CD4-positive, alpha-beta T cell (primary cell): ENCODE data around the gene UNC119. TPM values are rescaled to one million over a fixed set of nuclear protein-coding genes. Genes with fewer than 3 reads are reported as not detected.

Source experiments
- ATAC-seq: fragments of 200-7000 bp; cut with Tn5 transposase; one replicate; pipeline ENCODE4 v1.10.0; 2022; ENCODE audit warnings: mild to moderate bottlenecking; ENCODE audit not compliant: poor library complexity
- CTCF ChIA-PET: fragments of 350-600 bp; sonication (Branson Sonifier 250); formaldehyde crosslinking; loops from one replicate; lab custom pipeline; 2021; ENCODE audit warnings: antibody characterized with exemption, inconsistent platforms; lab: Charles Lee
- POLR2A ChIA-PET: fragments of 350-600 bp; sonication (Branson Sonifier 250); formaldehyde crosslinking; loops from one replicate; lab custom pipeline; 2021; ENCODE audit warnings: antibody characterized with exemption, inconsistent platforms; lab: Charles Lee
- DNase-seq, 14 experiments: peaks; one replicate each; pipeline ENCODE4 v3.0.0-alpha.2; 2013 to 2020; ENCODE audit warnings: mixed read lengths in 2 of 14
- H3K27ac ChIP-seq, 2 donors: one replicate each; pipeline versions ENCODE4 v1.5.1 to v1.7.0; 2013; ENCODE audit warnings: low read length in 2 of 2, low read depth in 1 of 2, mild to moderate bottlenecking in 1 of 2
- H3K27me3 ChIP-seq, 2 experiments: 1 replicate in 1 of 2; 2 replicates in 1 of 2; pipeline versions ENCODE4 v1.6.1 to v1.7.0; 2013; ENCODE audit warnings: low read length in 2 of 2, control low read depth in 1 of 2, mild to moderate bottlenecking in 1 of 2, moderate library complexity in 1 of 2; ENCODE audit not compliant: insufficient read depth in 2 of 2, control insufficient read depth in 1 of 2
- H3K36me3 ChIP-seq: one replicate; pipeline ENCODE4 v1.6.1; 2013; ENCODE audit warnings: low read length, control low read depth; ENCODE audit not compliant: insufficient read depth
- H3K4me1 ChIP-seq: one replicate; pipeline ENCODE4 v1.6.1; 2013; ENCODE audit warnings: low read length, control low read depth; ENCODE audit not compliant: insufficient read depth
- H3K4me3 ChIP-seq: one replicate; pipeline ENCODE4 v1.5.1; 2013; ENCODE audit warnings: mild to moderate bottlenecking, low read length, moderate library complexity
- H3K9me3 ChIP-seq, 2 experiments: 1 replicate in 1 of 2; 2 replicates in 1 of 2; pipeline versions ENCODE4 v1.6.1 to v1.7.0; 2013; ENCODE audit warnings: low read length in 2 of 2, mild to moderate bottlenecking in 2 of 2, control low read depth in 1 of 2, moderate library complexity in 1 of 2; ENCODE audit not compliant: control insufficient read depth in 1 of 2, insufficient read depth in 1 of 2
- H3K27ac Mint-ChIP-seq: one replicate; pipeline ENCODE4 v1.8.0; 2020; ENCODE audit warnings: mixed read lengths
- H3K27me3 Mint-ChIP-seq: one replicate; pipeline ENCODE4 v1.8.0; 2021; ENCODE audit warnings: mixed read lengths
- H3K36me3 Mint-ChIP-seq: one replicate; pipeline ENCODE4 v1.8.0; 2021; ENCODE audit warnings: low read depth, mixed read lengths
- H3K4me1 Mint-ChIP-seq: one replicate; pipeline ENCODE4 v1.8.0; 2021; ENCODE audit warnings: low read depth, mixed read lengths
- H3K4me3 Mint-ChIP-seq: one replicate; pipeline ENCODE4 v1.8.0; 2020; ENCODE audit warnings: mild to moderate bottlenecking, mixed read lengths
- H3K9me3 Mint-ChIP-seq: one replicate; pipeline ENCODE4 v1.8.0; 2020; ENCODE audit warnings: mixed read lengths
- intact Hi-C, 2 experiments: fragments of 100-400 bp; cut with DNase I in 1 of 2; cut with micrococcal nuclease in 1 of 2; formaldehyde crosslinking; loops; one replicate each; pipeline versions ENCODE4 v1.15.1 to v1.9.0; 2023 to 2025; cut with DNase I, micrococcal nuclease
- total RNA-seq, 174 experiments: library from RNA in 2 of 174; stranded (reverse) in 2 of 174; gene quantifications; one replicate each; pipeline ENCODE4 v1.2.3 and lab custom pipeline; 2021 to 2026
- TF ChIP-seq, protein P1 (sequence below): fragments of 200-600 bp; IDR thresholded peaks from one replicate; pipeline ENCODE4 v1.8.0; 2022; ENCODE audit warnings: antibody characterized with exemption, mild to moderate bottlenecking

Gene UNC119
- total RNA-seq, 2 experiments from 2014 or later, result 77.1 to 83.9 TPM

GRCh38 chr17:28536532-28537218 is 15.7 kb downstream of the UNC119 start:
- no peaks in the 10 kb centered on the region for H3K9me3 ChIP-seq
- H3K36me3 Mint-ChIP-seq, result no peaks in the 10 kb centered on the region
- no peak overlapping the region for H3K27ac Mint-ChIP-seq
- no peaks in the 10 kb centered on the region for H3K4me1 ChIP-seq
- CTCF ChIA-PET, result no interaction called here
- POLR2A ChIA-PET, result no interaction called here
- H3K27ac ChIP-seq, result no peak overlapping the region
- no peak for DNase-seq
- ATAC-seq, result no peak
- H3K27me3 Mint-ChIP-seq, result no peaks in the 10 kb centered on the region
- H3K36me3 ChIP-seq, result no peaks in the 10 kb centered on the region
- H3K4me3 ChIP-seq, result no peak overlapping the region
- intact Hi-C loops, result no loop called here
- TF ChIP-seq, protein P1, sequence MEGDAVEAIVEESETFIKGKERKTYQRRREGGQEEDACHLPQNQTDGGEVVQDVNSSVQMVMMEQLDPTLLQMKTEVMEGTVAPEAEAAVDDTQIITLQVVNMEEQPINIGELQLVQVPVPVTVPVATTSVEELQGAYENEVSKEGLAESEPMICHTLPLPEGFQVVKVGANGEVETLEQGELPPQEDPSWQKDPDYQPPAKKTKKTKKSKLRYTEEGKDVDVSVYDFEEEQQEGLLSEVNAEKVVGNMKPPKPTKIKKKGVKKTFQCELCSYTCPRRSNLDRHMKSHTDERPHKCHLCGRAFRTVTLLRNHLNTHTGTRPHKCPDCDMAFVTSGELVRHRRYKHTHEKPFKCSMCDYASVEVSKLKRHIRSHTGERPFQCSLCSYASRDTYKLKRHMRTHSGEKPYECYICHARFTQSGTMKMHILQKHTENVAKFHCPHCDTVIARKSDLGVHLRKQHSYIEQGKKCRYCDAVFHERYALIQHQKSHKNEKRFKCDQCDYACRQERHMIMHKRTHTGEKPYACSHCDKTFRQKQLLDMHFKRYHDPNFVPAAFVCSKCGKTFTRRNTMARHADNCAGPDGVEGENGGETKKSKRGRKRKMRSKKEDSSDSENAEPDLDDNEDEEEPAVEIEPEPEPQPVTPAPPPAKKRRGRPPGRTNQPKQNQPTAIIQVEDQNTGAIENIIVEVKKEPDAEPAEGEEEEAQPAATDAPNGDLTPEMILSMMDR, result no peak
- H3K4me3 Mint-ChIP-seq, result no peak overlapping the region
- no peaks in the 10 kb centered on the region for H3K9me3 Mint-ChIP-seq
- H3K4me1 Mint-ChIP-seq, result no peaks in the 10 kb centered on the region
- H3K27me3 ChIP-seq, result no peaks in the 10 kb centered on the region

- Histone ChIP-seq H3K4me1 (no peaks in the 10 kb centered on the region), H3K4me3 (no peak overlapping the region), H3K27me3 (no peaks in the 10 kb centered on the region), H3K9me3 (no peaks in the 10 kb centered on the region), H3K36me3 (no peaks in the 10 kb centered on the region), H3K27ac (no peak overlapping the region)
- CTCF ChIA-PET, result no interaction called here
- intact Hi-C loops, result no loop called here
- TF ChIP-seq, protein P1, result no peak
- H3K4me1 Mint-ChIP-seq, result no peaks in the 10 kb centered on the region
- no peaks in the 10 kb centered on the region for H3K36me3 Mint-ChIP-seq
- H3K27me3 Mint-ChIP-seq, result no peaks in the 10 kb centered on the region
- H3K9me3 Mint-ChIP-seq, result no peaks in the 10 kb centered on the region
- H3K4me3 Mint-ChIP-seq, result no peak overlapping the region
- POLR2A ChIA-PET, result no interaction called here
- no peak for DNase-seq
- no peak overlapping the region for H3K27ac Mint-ChIP-seq
- ATAC-seq, result no peak
These were observed 17.6 kb downstream of the UNC119 start for GRCh38 chr17:28534740-28535375.

- Mint-ChIP-seq H3K4me1 (no peaks in the 10 kb centered on the region), H3K36me3 (no peaks in the 10 kb centered on the region), H3K9me3 (no peaks in the 10 kb centered on the region), H3K27ac (no peak overlapping the region), H3K4me3 (no peak overlapping the region), H3K27me3 (no peaks in the 10 kb centered on the region)
- POLR2A ChIA-PET, result no interaction called here
- H3K4me1 ChIP-seq, result no peaks in the 10 kb centered on the region
- intact Hi-C loops, result no loop called here
- H3K36me3 ChIP-seq, result no peaks in the 10 kb centered on the region
- no peak for ATAC-seq
- no peak for DNase-seq
- no peak overlapping the region for H3K27ac ChIP-seq
- no peak overlapping the region for H3K4me3 ChIP-seq
- CTCF ChIA-PET, result no interaction called here
- no peaks in the 10 kb centered on the region for H3K27me3 ChIP-seq
- TF ChIP-seq, protein P1, result no peak
- no peaks in the 10 kb centered on the region for H3K9me3 ChIP-seq
These were observed 19.2 kb downstream of the UNC119 start for GRCh38 chr17:28533091-28533807.
